ENCODE measurements around the gene AAK1.
A peak's percentile ranks its signal among the peaks of the same experiment; 100 is the strongest.

Gene AAK1

GRCh38 chr2:69567157-69567908 lies 76.2 kb downstream of the AAK1 start:
- TF ChIP-seq CTCF (IDR thresholded peaks at IDR 0.05; ENCODE audit: borderline replicate concordance, insufficient read depth, low read depth, low read length): no peak
- H3K4me3 ChIP-seq (ENCODE audit: low read depth, low read length): no peak overlapping the region

GRCh38 chr2:69566669-69567068 lies 76.9 kb downstream of the AAK1 start:
- no peak overlapping the region for H3K4me3 ChIP-seq (ENCODE audit: low read depth, low read length)
- TF ChIP-seq CTCF (IDR thresholded peaks at IDR 0.05; ENCODE audit: borderline replicate concordance, insufficient read depth, low read depth, low read length): no peak

DNA sequence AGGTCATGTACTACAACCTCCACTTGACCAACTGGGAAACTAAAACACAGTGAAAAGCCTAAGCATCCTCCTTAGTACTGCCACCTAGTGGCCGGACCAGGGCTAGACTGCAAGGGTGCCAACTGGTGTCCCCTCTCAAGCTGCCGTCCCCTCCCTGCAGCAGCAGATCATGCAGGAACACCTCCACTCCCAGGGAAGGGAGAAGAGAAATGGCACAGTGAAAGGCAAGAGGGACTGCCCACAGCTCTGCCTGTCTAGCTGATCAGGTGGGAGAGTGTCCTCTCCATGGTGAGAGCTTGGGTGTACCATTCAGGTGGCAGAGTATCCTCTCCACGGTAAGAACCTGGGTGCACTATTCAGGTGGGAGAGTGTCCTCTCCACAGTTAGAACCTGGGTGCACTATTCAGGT lies 78.1 kb downstream of the AAK1 start:
- TF ChIP-seq CTCF (IDR thresholded peaks at IDR 0.05; ENCODE audit: borderline replicate concordance, insufficient read depth, low read depth, low read length): peak; percentile 93

GRCh38 chr2:69564604-69565003 lies 78.9 kb downstream of the AAK1 start:
- no peak for TF ChIP-seq CTCF (IDR thresholded peaks at IDR 0.05; ENCODE audit: borderline replicate concordance, insufficient read depth, low read depth, low read length)
- H3K4me3 ChIP-seq (ENCODE audit: low read depth, low read length): no peak overlapping the region

More for the DNA sequence above, 78.1 kb downstream of the AAK1 start:
- H3K4me3 ChIP-seq (ENCODE audit: low read depth, low read length): no peak overlapping the region

- H3K4me3 ChIP-seq (ENCODE audit: low read depth, low read length): no peak overlapping the region
- no peak for TF ChIP-seq CTCF (IDR thresholded peaks at IDR 0.05; ENCODE audit: borderline replicate concordance, insufficient read depth, low read depth, low read length)
These were observed 80.5 kb downstream of the AAK1 start for GRCh38 chr2:69563021-69563420.

DNA sequence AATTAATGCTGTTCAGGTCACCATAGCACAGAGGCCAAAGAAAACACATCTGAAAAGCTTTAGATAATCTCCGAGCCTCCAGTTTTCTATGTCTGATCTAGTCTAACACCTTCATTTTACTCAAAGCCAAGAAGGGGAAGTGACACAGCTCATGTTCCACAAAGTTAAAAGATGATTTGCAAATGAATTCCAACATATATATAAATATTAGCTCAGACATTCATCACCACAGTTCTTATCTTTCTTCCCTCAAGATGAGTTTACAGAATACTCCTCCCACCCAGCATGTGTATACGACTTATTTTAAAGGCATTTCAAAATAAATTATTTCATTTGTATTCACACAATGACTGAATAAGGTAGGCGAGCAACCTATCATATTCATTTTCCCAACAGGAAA lies 82.4 kb downstream of the AAK1 start:
- H3K4me3 ChIP-seq (ENCODE audit: low read depth, low read length): no peak overlapping the region
- no peak for TF ChIP-seq CTCF (IDR thresholded peaks at IDR 0.05; ENCODE audit: borderline replicate concordance, insufficient read depth, low read depth, low read length)

DNA sequence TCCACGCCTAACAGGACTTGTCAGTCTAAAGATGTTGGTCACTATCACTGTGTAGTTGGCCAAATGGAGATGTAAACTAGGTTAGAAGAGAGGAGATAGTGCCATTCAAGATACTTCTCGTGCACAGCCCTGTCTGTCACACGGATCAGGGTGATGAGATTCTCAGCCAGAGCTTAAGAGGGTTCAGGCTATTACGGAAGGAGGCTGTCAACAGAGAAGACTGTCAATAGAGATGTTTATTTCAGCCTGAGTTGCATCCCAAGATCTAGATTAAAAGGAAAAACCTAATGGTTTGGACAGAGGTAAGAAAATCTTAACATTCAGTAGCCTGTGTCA lies 83.4 kb downstream of the AAK1 start:
- no peak for TF ChIP-seq CTCF (IDR thresholded peaks at IDR 0.05; ENCODE audit: borderline replicate concordance, insufficient read depth, low read depth, low read length)

More for the DNA sequence above, 83.4 kb downstream of the AAK1 start:
- no peak overlapping the region for H3K4me3 ChIP-seq (ENCODE audit: low read depth, low read length)

Data from GM12875 (cell line).